SH-SY5Y (cell line): ENCODE measurements around the gene IFNA2.

Experiments
- GATA2 ChIP-seq: IDR thresholded peaks from 2 replicates; pipeline ENCODE4 v1.6.1; 2011; ENCODE audit warnings: mild to moderate bottlenecking, low read depth, low read length
- GATA3 ChIP-seq: IDR thresholded peaks from 2 replicates; pipeline ENCODE4 v1.6.1; 2011; ENCODE audit warnings: low read depth, mild to moderate bottlenecking, low read length, moderate library complexity

DNA sequence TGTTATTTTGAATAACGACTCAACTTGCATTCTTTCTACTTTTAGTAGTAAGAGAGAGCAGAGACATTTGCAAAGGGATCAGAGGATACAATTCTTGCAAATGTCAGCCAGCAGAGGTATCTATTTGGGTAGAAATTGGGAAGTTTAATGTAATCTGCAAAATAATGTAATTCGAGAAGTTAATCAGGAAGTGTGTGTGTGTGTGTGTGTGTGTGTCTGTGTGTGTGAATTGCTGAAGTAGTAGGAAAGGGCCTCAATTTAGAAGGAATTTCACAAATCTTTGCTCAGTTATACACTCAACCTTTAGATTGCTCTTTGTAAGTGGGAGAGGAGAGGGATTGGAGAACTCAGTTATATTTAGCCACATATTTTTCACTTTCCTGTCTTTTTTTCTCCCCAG, 44.0 kb upstream of the IFNA2 start:
- no peak for TF ChIP-seq GATA2
- TF ChIP-seq GATA3, result no peak
